Stimulated activated CD8-positive, alpha-beta memory T cell treated with anti-CD3 and anti-CD28 coated beads, Interleukin-4, amount 100 ng/mL, for 48 hours (primary cell): ENCODE data around the gene MINAR1.
"Not testable (repeated sequence)": the region's sequence is repeated elsewhere in the genome, so short reads cannot be mapped to it uniquely, and the experiment has no call there.

Experiments used
- DNase-seq: peaks from one replicate; pipeline ENCODE4 v3.0.0-alpha.2; 2020

MINAR1 gene

DNA sequence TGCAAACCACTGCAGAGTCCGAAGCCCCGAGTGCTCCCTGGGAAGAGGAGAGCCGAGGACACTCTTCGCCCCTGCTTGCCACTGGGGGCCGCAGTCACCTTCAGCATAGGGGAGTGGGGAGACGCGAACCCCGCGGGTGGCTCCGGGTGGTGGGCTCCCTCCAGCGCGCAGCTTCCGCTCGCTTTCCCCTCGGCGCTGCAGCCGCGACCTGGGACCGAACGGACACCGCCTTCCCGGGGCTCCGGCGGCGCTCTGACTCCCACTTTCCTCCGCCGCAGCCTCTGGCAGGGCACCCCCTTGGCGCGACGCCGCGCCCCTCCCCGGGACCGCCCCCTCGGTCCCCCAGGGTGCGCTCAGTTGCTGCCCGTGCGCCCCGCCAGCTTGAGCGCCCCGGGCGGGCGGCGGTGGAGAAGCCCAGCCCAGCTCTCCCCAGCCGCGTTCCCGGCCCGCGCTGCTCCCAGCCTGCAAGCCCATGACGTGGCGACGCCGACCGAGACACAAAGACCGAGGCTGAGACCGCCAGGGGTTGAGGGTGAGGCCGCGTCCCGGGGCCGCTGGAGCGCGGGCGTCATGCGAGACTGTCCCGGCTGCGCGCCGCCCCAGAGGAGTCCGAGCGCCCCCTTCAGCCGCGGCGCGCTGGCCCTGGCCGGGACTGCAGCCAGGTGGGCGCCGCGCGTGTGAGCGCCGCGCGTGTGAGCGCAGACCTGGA, at the start of gene MINAR1:
MINAR1 (plus strand) TSS at position 701 of the 709 bp plus-strand sequence. CDS start 23,812 bp downstream, outside the sequence.
- DNase-seq: peak; percentile 42

DNA sequence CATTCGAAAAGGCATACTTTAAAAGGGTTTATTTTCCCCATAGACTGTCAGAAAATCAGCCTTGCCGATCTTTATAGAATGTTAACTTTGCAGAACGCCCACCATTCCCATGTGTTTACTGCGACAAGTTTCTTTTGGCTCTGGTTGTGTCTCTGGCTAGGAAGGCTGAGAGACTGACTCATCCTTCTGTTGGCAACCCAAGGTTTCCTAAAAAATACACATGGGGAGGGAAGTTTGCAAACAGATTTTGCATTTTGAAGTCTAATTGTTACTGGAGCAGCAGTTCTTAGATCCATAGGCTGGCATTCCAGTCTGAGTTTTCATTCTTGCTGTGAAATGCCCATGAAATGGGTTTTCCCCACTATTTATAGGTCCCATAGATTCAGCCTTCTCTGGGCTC, 37.9 kb upstream of the MINAR1 start:
- DNase-seq: no peak

DNA sequence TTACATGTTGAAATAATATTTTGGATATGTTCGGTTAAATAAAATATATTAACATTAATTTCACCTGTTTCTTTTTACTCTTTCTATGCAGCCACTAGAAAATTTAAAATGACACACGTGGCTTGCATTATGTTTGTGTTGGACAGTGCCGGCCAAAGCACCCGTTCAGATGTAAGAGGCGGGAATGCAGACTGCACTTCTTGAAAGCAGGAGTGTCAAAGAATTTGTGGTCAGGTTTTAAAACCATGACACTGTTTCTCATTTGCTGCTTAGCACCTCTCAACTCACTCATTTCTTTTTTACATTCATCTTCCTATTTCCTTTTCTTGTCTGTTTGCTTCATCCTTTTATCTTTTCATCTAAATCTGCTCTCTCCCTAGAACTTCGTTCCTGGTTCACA, 35.3 kb upstream of the MINAR1 start:
- DNase-seq: no peak

- DNase-seq: no peak
Observed at GRCh38 chr15:79397269-79397910, 34.7 kb upstream of the MINAR1 start.

- DNase-seq: no peak
Observed at GRCh38 chr15:79399606-79400005, 32.5 kb upstream of the MINAR1 start.

DNA sequence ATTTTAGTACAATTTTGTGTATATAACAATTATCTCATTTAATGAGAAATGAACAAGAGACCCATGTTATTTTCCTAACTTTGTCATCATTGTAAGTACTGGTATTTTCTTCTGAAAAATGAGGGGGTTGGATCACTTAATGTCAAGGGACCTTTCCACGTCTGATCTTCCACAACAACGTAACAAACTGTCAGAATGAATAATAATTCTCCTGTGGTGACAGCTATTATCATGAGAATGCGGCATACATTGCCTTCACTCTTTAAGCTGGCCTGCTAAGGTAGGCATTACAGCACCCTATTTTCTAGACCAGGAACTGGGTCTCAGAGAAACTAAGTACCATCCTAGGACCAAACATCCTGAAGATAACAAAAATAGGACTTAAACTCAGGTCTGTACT, 31.5 kb upstream of the MINAR1 start:
- DNase-seq: no peak

GRCh38 chr15:79401301-79401700, 30.8 kb upstream of the MINAR1 start:
- no peak for DNase-seq

DNA sequence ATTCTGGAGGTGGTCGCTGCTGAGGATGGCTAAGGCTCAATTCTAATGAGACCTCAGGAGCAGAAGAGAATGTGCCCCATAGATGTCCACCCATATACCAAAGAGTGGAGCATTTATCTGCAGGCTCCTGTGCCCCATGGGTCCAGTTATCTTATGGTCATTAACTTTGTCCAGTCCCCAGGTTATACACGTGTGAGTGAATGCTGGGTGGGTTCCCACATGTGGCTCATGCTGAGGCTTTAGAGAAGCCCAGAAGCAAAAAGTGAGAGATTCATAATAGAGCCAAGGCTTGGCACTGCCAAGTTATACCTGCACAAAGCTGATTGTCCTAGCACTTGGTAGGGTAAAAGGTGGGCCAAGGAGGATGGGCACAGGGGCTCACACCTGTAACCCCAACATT, 30.0 kb upstream of the MINAR1 start:
- DNase-seq: no peak

- no peak for DNase-seq
Observed at GRCh38 chr15:79403501-79403900, 28.6 kb upstream of the MINAR1 start.

- DNase-seq: no peak
Observed at GRCh38 chr15:79406210-79406609, 25.9 kb upstream of the MINAR1 start.

DNA sequence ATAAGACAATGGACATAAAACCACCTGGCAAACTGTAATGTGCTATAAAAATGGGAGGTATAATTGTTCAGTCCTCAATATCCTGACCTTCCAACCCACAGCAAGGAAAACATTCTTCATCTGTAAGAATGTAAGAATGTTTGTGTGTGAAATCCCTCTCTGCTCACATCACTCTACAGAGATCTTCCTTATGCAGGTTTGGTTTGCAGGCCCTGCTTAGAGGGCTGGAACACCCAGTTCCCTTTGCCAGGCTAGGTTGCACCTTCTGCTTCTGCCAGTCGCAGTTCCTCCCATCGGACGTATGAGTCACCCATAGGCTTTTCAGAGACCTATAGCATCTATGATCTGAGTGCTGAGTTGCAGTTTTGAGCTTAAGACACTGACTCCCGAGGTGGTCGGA, 24.1 kb upstream of the MINAR1 start:
- DNase-seq: no peak

DNA sequence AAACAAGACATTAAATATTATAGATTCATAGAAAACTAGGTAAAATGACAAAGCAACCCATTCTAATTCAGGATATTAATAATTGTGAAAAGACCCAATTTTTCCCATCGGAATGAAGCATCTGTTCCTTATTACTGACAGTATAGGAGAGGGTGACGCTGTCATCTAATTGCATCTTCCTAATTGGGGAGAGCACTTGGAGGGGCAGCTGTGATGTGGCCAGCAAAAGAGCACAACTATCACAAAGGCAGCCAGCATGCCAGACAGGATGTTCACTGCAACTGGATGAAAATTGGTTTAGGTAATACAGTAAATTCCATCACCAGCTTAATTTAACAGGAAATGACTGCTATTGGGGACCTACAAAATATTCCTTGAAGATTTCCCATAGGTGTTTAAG, 21.9 kb upstream of the MINAR1 start:
- DNase-seq: no peak

- no peak for DNase-seq
Observed at GRCh38 chr15:79412010-79412409, 20.1 kb upstream of the MINAR1 start.

- DNase-seq: no peak
Observed at GRCh38 chr15:79412429-79412828, 19.7 kb upstream of the MINAR1 start.

GRCh38 chr15:79416876-79417275, 15.3 kb upstream of the MINAR1 start:
- no peak for DNase-seq

GRCh38 chr15:79418693-79419279, 13.3 kb upstream of the MINAR1 start:
- no peak for DNase-seq

DNA sequence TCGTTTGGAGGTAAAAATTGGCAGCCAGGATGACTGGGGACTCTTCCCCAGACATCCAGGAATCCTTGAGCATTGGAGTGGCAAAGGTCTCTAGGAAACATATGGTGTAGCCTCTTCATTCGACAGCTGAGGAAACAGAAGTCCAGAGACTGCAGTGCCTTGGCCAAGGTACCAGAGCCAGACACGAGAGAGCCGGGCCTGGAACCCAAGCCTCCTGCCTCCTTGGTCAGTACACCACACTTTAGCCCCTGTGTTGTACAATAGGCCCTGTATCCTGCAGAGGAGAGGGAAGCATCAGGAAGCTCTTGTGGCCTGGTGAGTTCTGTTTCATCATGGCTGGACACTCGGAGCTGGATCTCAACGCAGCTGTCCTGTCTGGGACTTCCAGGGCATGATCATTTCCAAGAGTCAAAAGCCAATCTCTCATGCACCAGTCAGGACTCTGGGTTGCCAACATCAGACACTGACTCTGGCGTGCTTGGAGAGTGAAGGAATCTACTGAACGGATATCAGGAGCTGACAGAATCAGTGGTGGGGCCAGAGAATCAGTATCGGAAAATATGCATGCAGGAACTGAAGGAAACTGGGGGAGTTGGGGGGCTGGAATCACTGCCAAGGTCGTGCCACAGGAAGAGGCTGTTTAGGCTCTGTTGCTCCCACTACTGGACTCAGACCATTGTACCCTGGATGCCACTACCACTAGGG, 6.4 kb upstream of the MINAR1 start:
- DNase-seq: no peak

DNA sequence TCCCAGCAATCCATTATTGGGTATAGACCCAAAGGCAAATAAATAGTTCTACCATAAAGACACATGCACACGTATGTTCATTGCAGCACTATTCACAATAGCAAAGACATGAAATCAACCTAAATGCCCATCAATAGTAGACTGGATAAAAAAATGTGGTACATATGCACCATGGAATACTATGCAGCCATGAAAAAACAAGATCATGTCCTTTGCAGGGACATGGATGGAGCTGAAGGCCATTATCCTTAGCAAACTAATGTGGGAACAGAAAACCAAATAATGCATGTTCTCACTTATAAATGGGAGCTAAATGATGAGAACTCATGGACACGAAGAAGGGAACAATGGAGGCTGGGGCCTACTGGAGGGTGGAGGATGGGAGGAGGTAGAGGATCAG, 5.2 kb upstream of the MINAR1 start:
- DNase-seq: not testable (repeated sequence)

- DNase-seq: no peak
Observed at GRCh38 chr15:79427781-79428598, 4.1 kb upstream of the MINAR1 start.

- DNase-seq: no peak
Observed at GRCh38 chr15:79430901-79431635, 1.1 kb upstream of the MINAR1 start.

- DNase-seq: no peak
Observed at GRCh38 chr15:79432345-79433275, 474 bp downstream of the MINAR1 start.
